OCI-LY3 (cell line): ENCODE measurements around the gene KAZN.

Experiments used
- CTCF ChIP-seq: fragments of 200-600, 300-600 bp; sonication (generic); IDR thresholded peaks from 2 replicates; pipeline ENCODE4 v1.5.1; 2014; ENCODE audit warnings: antibody characterized with exemption, low read length, low read depth
- EZH2phosphoT487 ChIP-seq: fragments of 200-600 bp; shearing (Covaris generic); IDR thresholded peaks from 2 replicates; pipeline ENCODE4 v1.6.1; 2018; ENCODE audit warnings: antibody characterized with exemption, mixed run types, low read depth

GRCh38 chr1:14848625-14849024 lies 250.1 kb downstream of the KAZN start:
- TF ChIP-seq CTCF (no peak), EZH2phosphoT487 (no peak)
